H1 (cell line): ENCODE results near the gene ANKS1B. TPM values are rescaled to one million over a fixed set of nuclear protein-coding genes. Genes with fewer than 3 reads are reported as not detected.

Source experiments
- CHD1 ChIP-seq: IDR thresholded peaks from 2 replicates; pipeline ENCODE4 v1.6.1; 2012; ENCODE audit warnings: low read depth, low read length, improper control_type of control experiment
- CREB1 ChIP-seq: IDR thresholded peaks from 2 replicates; pipeline ENCODE4 v1.6.1; 2012; ENCODE audit warnings: inconsistent platforms
- EGR1 ChIP-seq: IDR thresholded peaks from 2 replicates; pipeline ENCODE4 v1.6.1; 2011; ENCODE audit warnings: low read depth, low read length, borderline replicate concordance
- GABPA ChIP-seq: IDR thresholded peaks from 2 replicates; pipeline ENCODE4 v1.6.1; 2011; ENCODE audit warnings: mild to moderate bottlenecking, low read length, moderate library complexity, borderline replicate concordance; ENCODE audit not compliant: insufficient read depth
- HDAC6 ChIP-seq: IDR thresholded peaks from one replicate; pipeline ENCODE4 v1.7.1; 2012; ENCODE audit warnings: low read depth, mild to moderate bottlenecking, inconsistent platforms, low read length, moderate library complexity
- MAX ChIP-seq: IDR thresholded peaks from 2 replicates; pipeline ENCODE4 v1.6.1; 2012; ENCODE audit warnings: inconsistent platforms
- RBBP5 ChIP-seq: IDR thresholded peaks from 2 replicates; pipeline ENCODE4 v1.7.1; 2012; ENCODE audit warnings: low read depth, mild to moderate bottlenecking, inconsistent platforms, low read length, moderate library complexity, borderline replicate concordance
- SP4 ChIP-seq: IDR thresholded peaks from 2 replicates; pipeline ENCODE4 v1.6.1; 2012; ENCODE audit warnings: low read length, inconsistent platforms
- SRF ChIP-seq: IDR thresholded peaks from 2 replicates; pipeline ENCODE4 v1.6.1; 2011; ENCODE audit warnings: mild to moderate bottlenecking, low read depth, low read length, moderate library complexity
- TAF1 ChIP-seq: IDR thresholded peaks from 2 replicates; pipeline ENCODE4 v1.6.1; 2011; ENCODE audit warnings: mild to moderate bottlenecking, low read depth, low read length
- polyA plus RNA-seq, 7 experiments: library from polyadenylated mRNA; depleted of rRNA in 3 of 7; stranded (reverse) in 5 of 7; unstranded in 2 of 7; fragments of >200 nt in 5 of 7; fragments of 200-250 nt in 2 of 7; gene quantifications; 1 replicate in 5 of 7; 2 replicates in 1 of 7; 4 replicates in 1 of 7; pipeline versions ENCODE4 v1.2.1 to v1.2.3, GENCODE V29; 2011 to 2013; ENCODE audit warnings: missing spikeins in 2 of 7, mixed read lengths in 2 of 7
- total RNA-seq: library from RNA; stranded (reverse); fragmentation: NEBNext Ultra II Directional; extraction: Animal tissue kit (Norgen Biotek cat#: 25700); gene quantifications from 2 replicates; pipeline ENCODE4 v1.2.1, GENCODE V29; 2021
- TF ChIP-seq, protein P1 (sequence below): fragments of 300-600 bp; sonication (generic); IDR thresholded peaks from 2 replicates; pipeline ENCODE4 v1.7.1; 2012; ENCODE audit warnings: low read length, moderate library complexity, mild to moderate bottlenecking, inconsistent platforms; ENCODE audit not compliant: insufficient replicate concordance
- TF ChIP-seq, protein P2 (sequence below): IDR thresholded peaks from 2 replicates; pipeline ENCODE4 v1.6.1; 2011; ENCODE audit warnings: low read length, improper control_type of control experiment

ANKS1B gene
- total and polyA plus RNA-seq, 2 of the 8 experiments (the other 6 are each of a cell fraction or from before 2014, with no cell fraction given): 2.7 to 6.1 TPM

GRCh38 chr12:99433155-99433554 is 551.6 kb downstream of the ANKS1B start (continued):
- TF ChIP-seq, protein P1, sequence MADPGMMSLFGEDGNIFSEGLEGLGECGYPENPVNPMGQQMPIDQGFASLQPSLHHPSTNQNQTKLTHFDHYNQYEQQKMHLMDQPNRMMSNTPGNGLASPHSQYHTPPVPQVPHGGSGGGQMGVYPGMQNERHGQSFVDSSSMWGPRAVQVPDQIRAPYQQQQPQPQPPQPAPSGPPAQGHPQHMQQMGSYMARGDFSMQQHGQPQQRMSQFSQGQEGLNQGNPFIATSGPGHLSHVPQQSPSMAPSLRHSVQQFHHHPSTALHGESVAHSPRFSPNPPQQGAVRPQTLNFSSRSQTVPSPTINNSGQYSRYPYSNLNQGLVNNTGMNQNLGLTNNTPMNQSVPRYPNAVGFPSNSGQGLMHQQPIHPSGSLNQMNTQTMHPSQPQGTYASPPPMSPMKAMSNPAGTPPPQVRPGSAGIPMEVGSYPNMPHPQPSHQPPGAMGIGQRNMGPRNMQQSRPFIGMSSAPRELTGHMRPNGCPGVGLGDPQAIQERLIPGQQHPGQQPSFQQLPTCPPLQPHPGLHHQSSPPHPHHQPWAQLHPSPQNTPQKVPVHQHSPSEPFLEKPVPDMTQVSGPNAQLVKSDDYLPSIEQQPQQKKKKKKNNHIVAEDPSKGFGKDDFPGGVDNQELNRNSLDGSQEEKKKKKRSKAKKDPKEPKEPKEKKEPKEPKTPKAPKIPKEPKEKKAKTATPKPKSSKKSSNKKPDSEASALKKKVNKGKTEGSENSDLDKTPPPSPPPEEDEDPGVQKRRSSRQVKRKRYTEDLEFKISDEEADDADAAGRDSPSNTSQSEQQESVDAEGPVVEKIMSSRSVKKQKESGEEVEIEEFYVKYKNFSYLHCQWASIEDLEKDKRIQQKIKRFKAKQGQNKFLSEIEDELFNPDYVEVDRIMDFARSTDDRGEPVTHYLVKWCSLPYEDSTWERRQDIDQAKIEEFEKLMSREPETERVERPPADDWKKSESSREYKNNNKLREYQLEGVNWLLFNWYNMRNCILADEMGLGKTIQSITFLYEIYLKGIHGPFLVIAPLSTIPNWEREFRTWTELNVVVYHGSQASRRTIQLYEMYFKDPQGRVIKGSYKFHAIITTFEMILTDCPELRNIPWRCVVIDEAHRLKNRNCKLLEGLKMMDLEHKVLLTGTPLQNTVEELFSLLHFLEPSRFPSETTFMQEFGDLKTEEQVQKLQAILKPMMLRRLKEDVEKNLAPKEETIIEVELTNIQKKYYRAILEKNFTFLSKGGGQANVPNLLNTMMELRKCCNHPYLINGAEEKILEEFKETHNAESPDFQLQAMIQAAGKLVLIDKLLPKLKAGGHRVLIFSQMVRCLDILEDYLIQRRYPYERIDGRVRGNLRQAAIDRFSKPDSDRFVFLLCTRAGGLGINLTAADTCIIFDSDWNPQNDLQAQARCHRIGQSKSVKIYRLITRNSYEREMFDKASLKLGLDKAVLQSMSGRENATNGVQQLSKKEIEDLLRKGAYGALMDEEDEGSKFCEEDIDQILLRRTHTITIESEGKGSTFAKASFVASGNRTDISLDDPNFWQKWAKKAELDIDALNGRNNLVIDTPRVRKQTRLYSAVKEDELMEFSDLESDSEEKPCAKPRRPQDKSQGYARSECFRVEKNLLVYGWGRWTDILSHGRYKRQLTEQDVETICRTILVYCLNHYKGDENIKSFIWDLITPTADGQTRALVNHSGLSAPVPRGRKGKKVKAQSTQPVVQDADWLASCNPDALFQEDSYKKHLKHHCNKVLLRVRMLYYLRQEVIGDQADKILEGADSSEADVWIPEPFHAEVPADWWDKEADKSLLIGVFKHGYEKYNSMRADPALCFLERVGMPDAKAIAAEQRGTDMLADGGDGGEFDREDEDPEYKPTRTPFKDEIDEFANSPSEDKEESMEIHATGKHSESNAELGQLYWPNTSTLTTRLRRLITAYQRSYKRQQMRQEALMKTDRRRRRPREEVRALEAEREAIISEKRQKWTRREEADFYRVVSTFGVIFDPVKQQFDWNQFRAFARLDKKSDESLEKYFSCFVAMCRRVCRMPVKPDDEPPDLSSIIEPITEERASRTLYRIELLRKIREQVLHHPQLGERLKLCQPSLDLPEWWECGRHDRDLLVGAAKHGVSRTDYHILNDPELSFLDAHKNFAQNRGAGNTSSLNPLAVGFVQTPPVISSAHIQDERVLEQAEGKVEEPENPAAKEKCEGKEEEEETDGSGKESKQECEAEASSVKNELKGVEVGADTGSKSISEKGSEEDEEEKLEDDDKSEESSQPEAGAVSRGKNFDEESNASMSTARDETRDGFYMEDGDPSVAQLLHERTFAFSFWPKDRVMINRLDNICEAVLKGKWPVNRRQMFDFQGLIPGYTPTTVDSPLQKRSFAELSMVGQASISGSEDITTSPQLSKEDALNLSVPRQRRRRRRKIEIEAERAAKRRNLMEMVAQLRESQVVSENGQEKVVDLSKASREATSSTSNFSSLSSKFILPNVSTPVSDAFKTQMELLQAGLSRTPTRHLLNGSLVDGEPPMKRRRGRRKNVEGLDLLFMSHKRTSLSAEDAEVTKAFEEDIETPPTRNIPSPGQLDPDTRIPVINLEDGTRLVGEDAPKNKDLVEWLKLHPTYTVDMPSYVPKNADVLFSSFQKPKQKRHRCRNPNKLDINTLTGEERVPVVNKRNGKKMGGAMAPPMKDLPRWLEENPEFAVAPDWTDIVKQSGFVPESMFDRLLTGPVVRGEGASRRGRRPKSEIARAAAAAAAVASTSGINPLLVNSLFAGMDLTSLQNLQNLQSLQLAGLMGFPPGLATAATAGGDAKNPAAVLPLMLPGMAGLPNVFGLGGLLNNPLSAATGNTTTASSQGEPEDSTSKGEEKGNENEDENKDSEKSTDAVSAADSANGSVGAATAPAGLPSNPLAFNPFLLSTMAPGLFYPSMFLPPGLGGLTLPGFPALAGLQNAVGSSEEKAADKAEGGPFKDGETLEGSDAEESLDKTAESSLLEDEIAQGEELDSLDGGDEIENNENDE: no peak
- TF ChIP-seq RBBP5 (no peak), SP4 (no peak), EGR1 (no peak), CREB1 (no peak), HDAC6 (no peak), GABPA (no peak), CHD1 (no peak), TAF1 (no peak), MAX (no peak), SRF (no peak)
- TF ChIP-seq, protein P2, sequence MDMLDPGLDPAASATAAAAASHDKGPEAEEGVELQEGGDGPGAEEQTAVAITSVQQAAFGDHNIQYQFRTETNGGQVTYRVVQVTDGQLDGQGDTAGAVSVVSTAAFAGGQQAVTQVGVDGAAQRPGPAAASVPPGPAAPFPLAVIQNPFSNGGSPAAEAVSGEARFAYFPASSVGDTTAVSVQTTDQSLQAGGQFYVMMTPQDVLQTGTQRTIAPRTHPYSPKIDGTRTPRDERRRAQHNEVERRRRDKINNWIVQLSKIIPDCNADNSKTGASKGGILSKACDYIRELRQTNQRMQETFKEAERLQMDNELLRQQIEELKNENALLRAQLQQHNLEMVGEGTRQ: no peak
